HEK293 (cell line): Measurements from ENCODE around the gene TMEM218.

ENCODE experiments used
- CTCF ChIA-PET: fragments of 350-600 bp; formaldehyde crosslinking; extraction: SDS; loops from one replicate; lab custom pipeline; 2021; ENCODE audit warnings: antibody characterized with exemption; lab: Yijun Ruan, JAX
- POLR2A ChIA-PET: fragments of 300-600 bp; formaldehyde crosslinking; extraction: SDS; loops from one replicate; lab custom pipeline; 2020; ENCODE audit warnings: antibody characterized with exemption, inconsistent platforms; lab: Yijun Ruan, JAX
- H3K27ac ChIP-seq: fragments of 200-500 bp; sonication (Bioruptor generic); 2 replicates; pipeline ENCODE4 v1.5.1; 2014; ENCODE audit warnings: low read depth, low read length, control low read depth, inconsistent platforms; ENCODE audit errors: extremely low read depth
- H3K36me3 ChIP-seq, 2 experiments: fragments of 200-500 bp in 1 of 2; sonication (Bioruptor generic) in 1 of 2; 1 replicate in 1 of 2; 2 replicates in 1 of 2; pipeline ENCODE4 v1.5.1; 2014 to 2017; ENCODE audit warnings: inconsistent platforms in 2 of 2, low read length in 2 of 2; ENCODE audit not compliant: control insufficient read depth in 2 of 2, insufficient read depth in 1 of 2
- H3K4me1 ChIP-seq: fragments of 200-500 bp; sonication (Bioruptor generic); 2 replicates; pipeline ENCODE4 v1.5.1; 2014; ENCODE audit warnings: mild to moderate bottlenecking, low read length, inconsistent platforms; ENCODE audit not compliant: control insufficient read depth, insufficient read depth
- H3K4me3 ChIP-seq: 2 replicates; pipeline ENCODE4 v1.5.1; 2011; ENCODE audit warnings: low read depth, mild to moderate bottlenecking, control low read depth, low read length, moderate library complexity
- H3K9me3 ChIP-seq: fragments of 200-500 bp; sonication (Bioruptor generic); 2 replicates; pipeline ENCODE4 v1.5.1; 2014; ENCODE audit warnings: low read depth, low read length, inconsistent platforms; ENCODE audit not compliant: control insufficient read depth, insufficient read depth
- CTCF ChIP-seq: fragments of 450-650 bp; formaldehyde crosslinking; IDR thresholded peaks from 2 replicates; pipeline ENCODE4 v1.5.1; 2016; ENCODE audit warnings: missing biosample characterization, missing genetic modification characterization
- EGR2 ChIP-seq: fragments of 450-650 bp; formaldehyde crosslinking; IDR thresholded peaks from 2 replicates; pipeline ENCODE4 v1.5.1; 2016; ENCODE audit warnings: low read depth, missing biosample characterization, missing genetic modification characterization
- GLI2 ChIP-seq: fragments of 450-650 bp; formaldehyde crosslinking; IDR thresholded peaks from 2 replicates; pipeline ENCODE4; 2017; ENCODE audit warnings: missing biosample characterization, missing genetic modification characterization, low read depth, borderline replicate concordance
- HOXA7 ChIP-seq: sonication (generic); formaldehyde crosslinking; IDR thresholded peaks from 2 replicates; pipeline ENCODE4 v1.8.1; 2022; ENCODE audit warnings: missing genetic modification reagents, borderline replicate concordance
- HOXD13 ChIP-seq: sonication (generic); formaldehyde crosslinking; IDR thresholded peaks from 2 replicates; pipeline ENCODE4 v1.8.0; 2022; ENCODE audit warnings: missing genetic modification reagents, borderline replicate concordance
- PBX3 ChIP-seq: sonication (generic); formaldehyde crosslinking; IDR thresholded peaks from 2 replicates; pipeline ENCODE4 v1.8.1; 2022; ENCODE audit warnings: mild to moderate bottlenecking, moderate library complexity, missing genetic modification reagents
- SETDB1 ChIP-seq: IDR thresholded peaks from one replicate; pipeline ENCODE4 v1.6.1; 2017; ENCODE audit warnings: mild to moderate bottlenecking, low read length, moderate library complexity, mixed read lengths; ENCODE audit not compliant: insufficient read length
- ZBTB10 ChIP-seq: fragments of 450-650 bp; formaldehyde crosslinking; IDR thresholded peaks from 2 replicates; pipeline ENCODE4 v1.5.1; 2016; ENCODE audit warnings: missing biosample characterization, missing genetic modification characterization
- ZBTB20 ChIP-seq: fragments of 450-650 bp; formaldehyde crosslinking; IDR thresholded peaks from 2 replicates; pipeline ENCODE4 v1.5.1; 2016; ENCODE audit warnings: missing biosample characterization, missing genetic modification characterization
- ZFP37 ChIP-seq: fragments of 450-650 bp; formaldehyde crosslinking; IDR thresholded peaks from 2 replicates; pipeline ENCODE4 v1.5.1; 2016; ENCODE audit warnings: missing biosample characterization, missing genetic modification characterization
- ZIC2 ChIP-seq: fragments of 450-650 bp; formaldehyde crosslinking; IDR thresholded peaks from 2 replicates; pipeline ENCODE4 v1.5.1; 2016; ENCODE audit warnings: missing biosample characterization, missing genetic modification characterization
- ZNF148 ChIP-seq: fragments of 450-650 bp; formaldehyde crosslinking; IDR thresholded peaks from 2 replicates; pipeline ENCODE4 v1.5.0; 2017; ENCODE audit warnings: missing biosample characterization, missing genetic modification characterization, borderline replicate concordance
- ZNF155 ChIP-seq: fragments of 450-650 bp; formaldehyde crosslinking; IDR thresholded peaks from 2 replicates; pipeline ENCODE4 v1.5.1; 2016; ENCODE audit warnings: missing biosample characterization, missing genetic modification characterization
- ZNF311 ChIP-seq: fragments of 450-650 bp; formaldehyde crosslinking; IDR thresholded peaks from 2 replicates; pipeline ENCODE4 v1.5.1; 2017; ENCODE audit warnings: missing biosample characterization, missing genetic modification characterization, borderline replicate concordance
- ZNF350 ChIP-seq: fragments of 450-650 bp; formaldehyde crosslinking; IDR thresholded peaks from 2 replicates; pipeline ENCODE4 v1.5.0; 2017; ENCODE audit warnings: missing biosample characterization, mild to moderate bottlenecking, missing genetic modification characterization
- ZNF354C ChIP-seq: fragments of 450-650 bp; formaldehyde crosslinking; IDR thresholded peaks from 2 replicates; pipeline ENCODE4 v1.5.1; 2016; ENCODE audit warnings: missing biosample characterization, missing genetic modification characterization, low read depth, borderline replicate concordance
- ZNF501 ChIP-seq: fragments of 450-650 bp; formaldehyde crosslinking; IDR thresholded peaks from 2 replicates; pipeline ENCODE4 v1.5.1; 2016; ENCODE audit warnings: missing biosample characterization, missing genetic modification characterization
- ZNF510 ChIP-seq: fragments of 450-650 bp; formaldehyde crosslinking; IDR thresholded peaks from 2 replicates; pipeline ENCODE4 v1.5.1; 2018; ENCODE audit warnings: mild to moderate bottlenecking, missing genetic modification characterization, missing biosample characterization; ENCODE audit not compliant: insufficient replicate concordance
- ZNF549 ChIP-seq: fragments of 450-650 bp; IDR thresholded peaks from 2 replicates; pipeline ENCODE4 v1.5.1; 2018; ENCODE audit warnings: missing biosample characterization, missing genetic modification characterization, mild to moderate bottlenecking, inconsistent platforms, moderate library complexity
- ZNF571 ChIP-seq: fragments of 450-650 bp; formaldehyde crosslinking; IDR thresholded peaks from 2 replicates; pipeline ENCODE4 v1.5.0; 2017; ENCODE audit warnings: missing biosample characterization, missing genetic modification characterization
- ZNF747 ChIP-seq: fragments of 450-650 bp; formaldehyde crosslinking; IDR thresholded peaks from 2 replicates; pipeline ENCODE4 v1.5.1; 2016; ENCODE audit warnings: missing biosample characterization, missing genetic modification characterization
- ZNF768 ChIP-seq: fragments of 450-650 bp; formaldehyde crosslinking; IDR thresholded peaks from 2 replicates; pipeline ENCODE4 v1.5.1; 2018; ENCODE audit warnings: missing biosample characterization, mild to moderate bottlenecking, missing genetic modification characterization
- ZNF785 ChIP-seq: fragments of 450-650 bp; formaldehyde crosslinking; IDR thresholded peaks from 2 replicates; pipeline ENCODE4 v1.5.1; 2016; ENCODE audit warnings: missing biosample characterization, missing genetic modification characterization
- ZNF792 ChIP-seq: fragments of 450-650 bp; formaldehyde crosslinking; IDR thresholded peaks from 2 replicates; pipeline ENCODE4 v1.5.1; 2016; ENCODE audit warnings: missing biosample characterization, missing genetic modification characterization

Gene TMEM218

GRCh38 chr11:125062218-125062930 lies 49.1 kb downstream of the TMEM218 start (continued):
- no peak for TF ChIP-seq CTCF (tag by site-specific recombination)
- TF ChIP-seq ZNF768 (tag by site-specific recombination), result no peak
- TF ChIP-seq ZNF311 (tag by site-specific recombination), result no peak
- no peak for TF ChIP-seq ZNF792 (tag by site-specific recombination)
- TF ChIP-seq ZNF155 (tag by site-specific recombination), result no peak
- no peak for TF ChIP-seq GLI2 (tag by site-specific recombination)
- no peak for TF ChIP-seq HOXA7 (CRISPR knock-in tag)
- TF ChIP-seq ZNF747, result no peak
- no peak for TF ChIP-seq ZNF785 (tag by site-specific recombination)
- TF ChIP-seq ZBTB10, result no peak
- TF ChIP-seq ZNF571 (tag by site-specific recombination), result no peak
- no peak for TF ChIP-seq ZNF501 (tag by site-specific recombination)
- TF ChIP-seq ZNF510 (tag by site-specific recombination), result no peak
- no peak for TF ChIP-seq HOXD13

GRCh38 chr11:125061281-125061680 lies 50.1 kb downstream of the TMEM218 start:
- H3K36me3 ChIP-seq, result no peaks in the 10 kb centered on the region
- no peaks in the 10 kb centered on the region for H3K4me1 ChIP-seq
- ChIA-PET CTCF (no interaction called here), POLR2A (interaction anchor here (0.5 kb wide), 1 partner anchor 134 kb away, joined by 8 read pairs; no protein-coding TSS in a partner anchor)
- H3K4me3 ChIP-seq, result no peak overlapping the region
- H3K27ac ChIP-seq, result no peak overlapping the region
- no peaks in the 10 kb centered on the region for H3K9me3 ChIP-seq
- TF ChIP-seq ZBTB20 (peak; percentile 41; the same call in 1 of the 2 replicates), EGR2 (0 out of 2 replicates have a peak, but pooled peaks have one; percentile 57), ZNF792 (tag by site-specific recombination) (no peak), ZNF549 (tag by site-specific recombination) (no peak)
- TF ChIP-seq, all 188 proteins: peak for 2

- Histone ChIP-seq H3K27ac (no peak overlapping the region), H3K9me3 (no peaks in the 10 kb centered on the region)
- TF ChIP-seq SETDB1 (no peak), ZNF148 (no peak), ZIC2 (tag by site-specific recombination) (no peak), ZNF350 (tag by site-specific recombination) (no peak), PBX3 (CRISPR knock-in tag) (no peak), ZNF354C (tag by site-specific recombination) (no peak), ZFP37 (tag by site-specific recombination) (no peak)
- TF ChIP-seq, all 188 proteins: peak for 0
- Histone ChIP-seq H3K4me3 (no peak overlapping the region), H3K36me3 (peaks cover 0 to 4% of the 10 kb centered on the region in 2 experiments; a peak in 1 of 3 replicates), H3K4me1 (no peaks in the 10 kb centered on the region)
- ChIA-PET POLR2A (no interaction called here), CTCF (no interaction called here)
These were observed 53.8 kb downstream of the TMEM218 start for GRCh38 chr11:125057693-125058016.
